GM23338 (cell line): ENCODE measurements around the gene CRTC1. TPM values are rescaled to one million over a fixed set of nuclear protein-coding genes. Genes with fewer than 3 reads are reported as not detected.

Source experiments
- ATAC-seq: fragments of 200-7000 bp; cut with Tn5 transposase; 3 replicates; pipeline ENCODE4 v1.9.1; 2020
- DNase-seq: peaks from one replicate; pipeline ENCODE4 v3.0.0-alpha.2; 2015; ENCODE audit warnings: low spot score
- H2AFZ ChIP-seq: fragments of 200-600 bp; sonication (generic); 2 replicates; pipeline ENCODE4 v1.8.0; 2016; ENCODE audit warnings: antibody characterized with exemption, mild to moderate bottlenecking, moderate library complexity
- H3F3A ChIP-seq: fragments of 200-600 bp; sonication (generic); replicated peaks from 2 replicates; pipeline ENCODE4 v1.8.0; 2017; ENCODE audit warnings: antibody characterized with exemption, mixed run types, low read depth
- H3K27ac ChIP-seq: fragments of 200-600 bp; sonication (generic); 2 replicates; pipeline ENCODE4 v1.6.1; 2016; ENCODE audit warnings: low read depth
- H3K27me3 ChIP-seq: fragments of 200-600 bp; sonication (generic); 2 replicates; pipeline ENCODE4 v1.8.0; 2016; ENCODE audit warnings: mild to moderate bottlenecking, mixed run types, moderate library complexity; ENCODE audit not compliant: insufficient read depth
- H3K36me3 ChIP-seq: fragments of 200-600 bp; sonication (generic); 2 replicates; pipeline ENCODE4 v1.8.0; 2016; ENCODE audit warnings: mild to moderate bottlenecking; ENCODE audit not compliant: insufficient read depth
- H3K4me1 ChIP-seq: fragments of 200-600 bp; sonication (generic); 2 replicates; pipeline ENCODE4 v1.8.0; 2016; ENCODE audit warnings: mild to moderate bottlenecking, moderate library complexity; ENCODE audit not compliant: insufficient read depth
- H3K4me2 ChIP-seq: fragments of 200-600 bp; sonication (generic); 2 replicates; pipeline ENCODE4 v1.7.1; 2017; ENCODE audit warnings: mixed run types
- H3K4me3 ChIP-seq: fragments of 200-600 bp; sonication (generic); 2 replicates; pipeline ENCODE4 v1.6.1; 2016; ENCODE audit warnings: mixed run types
- H3K79me2 ChIP-seq: fragments of 200-600 bp; sonication (generic); replicated peaks from 2 replicates; pipeline ENCODE4 v1.8.0; 2017; ENCODE audit warnings: mild to moderate bottlenecking; ENCODE audit not compliant: insufficient read depth
- H3K9me2 ChIP-seq: fragments of 200-600 bp; sonication (generic); 2 replicates; pipeline ENCODE4 v1.8.0; 2017; ENCODE audit not compliant: insufficient read depth
- H4K20me1 ChIP-seq: fragments of 200-600 bp; sonication (generic); replicated peaks from 2 replicates; pipeline ENCODE4 v1.8.0; 2017; ENCODE audit warnings: mild to moderate bottlenecking; ENCODE audit not compliant: insufficient read depth
- H3K27ac Mint-ChIP-seq: 2 replicates; pipeline ENCODE4 v1.8.0; 2020; ENCODE audit warnings: inconsistent platforms, mild to moderate bottlenecking, moderate library complexity, mixed read lengths
- H3K27me3 Mint-ChIP-seq: 3 replicates; pipeline ENCODE4 v1.8.0; 2022; ENCODE audit warnings: low read depth, mild to moderate bottlenecking, moderate library complexity, mixed read lengths, inconsistent platforms; ENCODE audit not compliant: insufficient read depth, poor library complexity
- H3K36me3 Mint-ChIP-seq: 3 replicates; pipeline ENCODE4 v1.8.0; 2021; ENCODE audit warnings: low read depth, mild to moderate bottlenecking, inconsistent platforms, moderate library complexity, mixed read lengths
- H3K4me1 Mint-ChIP-seq: 3 replicates; pipeline ENCODE4 v1.8.0; 2020; ENCODE audit warnings: mild to moderate bottlenecking, inconsistent platforms, mixed read lengths
- H3K4me3 Mint-ChIP-seq: 3 replicates; pipeline ENCODE4 v1.8.0; 2021; ENCODE audit warnings: moderate library complexity, mild to moderate bottlenecking, inconsistent platforms, mixed read lengths
- H3K9me3 Mint-ChIP-seq: 3 replicates; pipeline ENCODE4 v1.8.0; 2020; ENCODE audit warnings: moderate library complexity, mild to moderate bottlenecking, inconsistent platforms, mixed read lengths
- CREB1 ChIP-seq: fragments of 250-450 bp; sonication (Bioruptor Pico); IDR thresholded peaks from 2 replicates; pipeline ENCODE4 v1.5.0; 2020; ENCODE audit warnings: low read depth, mild to moderate bottlenecking, moderate library complexity
- ETS1 ChIP-seq: IDR thresholded peaks from 2 replicates; pipeline ENCODE4 v1.6.1; 2016; ENCODE audit warnings: antibody characterized with exemption
- EZH2 ChIP-seq: fragments of 200-600 bp; sonication (generic); IDR thresholded peaks from one replicate; pipeline ENCODE4 v1.8.0; 2017; ENCODE audit warnings: antibody characterized with exemption, mild to moderate bottlenecking, low read depth; ENCODE audit not compliant: unreplicated experiment
- EZH2phosphoT487 ChIP-seq: fragments of 200-600 bp; sonication (generic); IDR thresholded peaks from one replicate; pipeline ENCODE4 v1.8.1; 2018; ENCODE audit warnings: antibody characterized with exemption; ENCODE audit not compliant: unreplicated experiment
- JUNB ChIP-seq: IDR thresholded peaks from one replicate; pipeline ENCODE4 v1.6.1; 2016; ENCODE audit warnings: antibody characterized with exemption; ENCODE audit not compliant: unreplicated experiment
- NANOG ChIP-seq: IDR thresholded peaks from 2 replicates; pipeline ENCODE4 v1.6.1; 2016; ENCODE audit warnings: antibody characterized with exemption, borderline replicate concordance
- POLR2AphosphoS5 ChIP-seq: IDR thresholded peaks from 2 replicates; pipeline ENCODE4 v1.6.1; 2016; ENCODE audit warnings: antibody characterized with exemption, low read depth
- STAT1 ChIP-seq: IDR thresholded peaks from one replicate; pipeline ENCODE4 v1.6.1; 2016; ENCODE audit warnings: antibody characterized with exemption; ENCODE audit not compliant: unreplicated experiment
- ZNF114 ChIP-seq: fragments of 250-450 bp; sonication (Bioruptor Pico); IDR thresholded peaks from 2 replicates; pipeline ENCODE4 v1.5.0; 2020; ENCODE audit warnings: mild to moderate bottlenecking, moderate library complexity
- ZNF331 ChIP-seq: fragments of 250-450 bp; sonication (Bioruptor Pico); IDR thresholded peaks from 2 replicates; pipeline ENCODE4 v1.5.0; 2020; ENCODE audit warnings: low read depth, mild to moderate bottlenecking, moderate library complexity
- ZNF462 ChIP-seq: fragments of 250-450 bp; sonication (Bioruptor Pico); IDR thresholded peaks from 2 replicates; pipeline ENCODE4 v1.5.0; 2020; ENCODE audit warnings: mild to moderate bottlenecking, moderate library complexity
- polyA plus RNA-seq: library from polyadenylated mRNA; unstranded; fragments of >200 nt; fragmentation: Nextera tagmentation; extraction: Ambion mirVana; gene quantifications from 2 replicates; pipeline ENCODE4 v1.2.1, GENCODE V29; 2016
- total RNA-seq: library from RNA; depleted of rRNA; stranded (reverse); fragments of >200 nt; shearing (Covaris generic); gene quantifications from 2 replicates; pipeline ENCODE4 v1.2.3, GENCODE V29; 2014
- TF ChIP-seq, protein P1 (sequence below): IDR thresholded peaks from one replicate; pipeline ENCODE4 v1.6.1; 2018; ENCODE audit warnings: antibody characterized with exemption; ENCODE audit not compliant: unreplicated experiment
- TF ChIP-seq, protein P2 (sequence below), 2 experiments: fragments of 200-600 bp in 1 of 2; sonication (generic) in 1 of 2; conservative IDR thresholded peaks; 2 replicates each; pipeline versions ENCODE4 v1.5.1 to v1.6.1; 2016 to 2017; ENCODE audit warnings: antibody characterized with exemption in 2 of 2, low read depth in 2 of 2, mild to moderate bottlenecking in 2 of 2, moderate library complexity in 1 of 2

Gene CRTC1
- total and polyA plus RNA-seq, 2 experiments from 2014 or later, result 5.4 to 8.4 TPM

DNA sequence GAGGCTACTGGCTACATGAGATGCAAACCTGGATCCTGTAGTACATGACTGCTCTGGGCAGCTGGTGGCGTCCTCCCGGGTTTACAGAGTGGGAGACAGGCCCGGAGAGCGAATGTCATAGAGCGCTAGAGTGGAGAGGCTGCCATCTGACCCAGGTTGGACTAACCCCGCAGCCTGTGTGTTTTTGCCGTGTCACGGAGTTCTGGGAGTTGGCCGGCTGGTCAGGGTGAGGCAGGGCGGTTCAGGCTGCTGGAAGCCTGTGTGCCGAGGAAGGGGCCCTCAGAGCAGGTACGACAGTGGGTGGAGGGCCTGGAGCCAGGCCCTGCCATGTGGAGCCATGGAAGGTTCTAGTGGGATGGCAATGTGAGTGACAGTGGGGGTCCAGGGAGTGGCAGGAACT lies 12.5 kb downstream of the CRTC1 start:
- peaks cover 12% of the 10 kb centered on the region for H3F3A ChIP-seq
- peaks cover 21% of the 10 kb centered on the region for H3K79me2 ChIP-seq
- H3K4me1 ChIP-seq, result peaks cover 9% of the 10 kb centered on the region
- no peak for DNase-seq
- H3K4me3 ChIP-seq, result no peak overlapping the region
- H3K27ac Mint-ChIP-seq, result no peak overlapping the region
- no peaks in the 10 kb centered on the region for H3K36me3 ChIP-seq
- no peak for TF ChIP-seq EZH2
- TF ChIP-seq, protein P1, sequence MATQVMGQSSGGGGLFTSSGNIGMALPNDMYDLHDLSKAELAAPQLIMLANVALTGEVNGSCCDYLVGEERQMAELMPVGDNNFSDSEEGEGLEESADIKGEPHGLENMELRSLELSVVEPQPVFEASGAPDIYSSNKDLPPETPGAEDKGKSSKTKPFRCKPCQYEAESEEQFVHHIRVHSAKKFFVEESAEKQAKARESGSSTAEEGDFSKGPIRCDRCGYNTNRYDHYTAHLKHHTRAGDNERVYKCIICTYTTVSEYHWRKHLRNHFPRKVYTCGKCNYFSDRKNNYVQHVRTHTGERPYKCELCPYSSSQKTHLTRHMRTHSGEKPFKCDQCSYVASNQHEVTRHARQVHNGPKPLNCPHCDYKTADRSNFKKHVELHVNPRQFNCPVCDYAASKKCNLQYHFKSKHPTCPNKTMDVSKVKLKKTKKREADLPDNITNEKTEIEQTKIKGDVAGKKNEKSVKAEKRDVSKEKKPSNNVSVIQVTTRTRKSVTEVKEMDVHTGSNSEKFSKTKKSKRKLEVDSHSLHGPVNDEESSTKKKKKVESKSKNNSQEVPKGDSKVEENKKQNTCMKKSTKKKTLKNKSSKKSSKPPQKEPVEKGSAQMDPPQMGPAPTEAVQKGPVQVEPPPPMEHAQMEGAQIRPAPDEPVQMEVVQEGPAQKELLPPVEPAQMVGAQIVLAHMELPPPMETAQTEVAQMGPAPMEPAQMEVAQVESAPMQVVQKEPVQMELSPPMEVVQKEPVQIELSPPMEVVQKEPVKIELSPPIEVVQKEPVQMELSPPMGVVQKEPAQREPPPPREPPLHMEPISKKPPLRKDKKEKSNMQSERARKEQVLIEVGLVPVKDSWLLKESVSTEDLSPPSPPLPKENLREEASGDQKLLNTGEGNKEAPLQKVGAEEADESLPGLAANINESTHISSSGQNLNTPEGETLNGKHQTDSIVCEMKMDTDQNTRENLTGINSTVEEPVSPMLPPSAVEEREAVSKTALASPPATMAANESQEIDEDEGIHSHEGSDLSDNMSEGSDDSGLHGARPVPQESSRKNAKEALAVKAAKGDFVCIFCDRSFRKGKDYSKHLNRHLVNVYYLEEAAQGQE, result no peak
- TF ChIP-seq ZNF114 (CRISPR knock-in tag), result no peak
- no peak for TF ChIP-seq EZH2phosphoT487
- TF ChIP-seq ETS1, result no peak
- no peak for TF ChIP-seq JUNB
- no peak for TF ChIP-seq NANOG
- TF ChIP-seq CREB1 (CRISPR knock-in tag), result no peak
- TF ChIP-seq POLR2AphosphoS5, result no peak
- no peak for TF ChIP-seq ZNF462
- TF ChIP-seq, protein P2, sequence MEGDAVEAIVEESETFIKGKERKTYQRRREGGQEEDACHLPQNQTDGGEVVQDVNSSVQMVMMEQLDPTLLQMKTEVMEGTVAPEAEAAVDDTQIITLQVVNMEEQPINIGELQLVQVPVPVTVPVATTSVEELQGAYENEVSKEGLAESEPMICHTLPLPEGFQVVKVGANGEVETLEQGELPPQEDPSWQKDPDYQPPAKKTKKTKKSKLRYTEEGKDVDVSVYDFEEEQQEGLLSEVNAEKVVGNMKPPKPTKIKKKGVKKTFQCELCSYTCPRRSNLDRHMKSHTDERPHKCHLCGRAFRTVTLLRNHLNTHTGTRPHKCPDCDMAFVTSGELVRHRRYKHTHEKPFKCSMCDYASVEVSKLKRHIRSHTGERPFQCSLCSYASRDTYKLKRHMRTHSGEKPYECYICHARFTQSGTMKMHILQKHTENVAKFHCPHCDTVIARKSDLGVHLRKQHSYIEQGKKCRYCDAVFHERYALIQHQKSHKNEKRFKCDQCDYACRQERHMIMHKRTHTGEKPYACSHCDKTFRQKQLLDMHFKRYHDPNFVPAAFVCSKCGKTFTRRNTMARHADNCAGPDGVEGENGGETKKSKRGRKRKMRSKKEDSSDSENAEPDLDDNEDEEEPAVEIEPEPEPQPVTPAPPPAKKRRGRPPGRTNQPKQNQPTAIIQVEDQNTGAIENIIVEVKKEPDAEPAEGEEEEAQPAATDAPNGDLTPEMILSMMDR (conservative IDR thresholded peaks at IDR 0.05; ENCODE audit: low read depth in 2 of 2), result no peak
- TF ChIP-seq ZNF331 (CRISPR knock-in tag), result no peak
- TF ChIP-seq STAT1, result no peak
- no peak overlapping the region for H3K4me3 Mint-ChIP-seq
- no peak for ATAC-seq
- no peaks in the 10 kb centered on the region for H3K9me2 ChIP-seq
- no peaks in the 10 kb centered on the region for H3K27me3 ChIP-seq
- H3K4me1 Mint-ChIP-seq, result peaks cover 17% of the 10 kb centered on the region
- peaks cover 16% of the 10 kb centered on the region for H3K27me3 Mint-ChIP-seq
- H2AFZ ChIP-seq, result no peak overlapping the region
- no peak overlapping the region for H3K4me2 ChIP-seq
- H4K20me1 ChIP-seq, result peaks cover 20% of the 10 kb centered on the region; the same call in 1 of the 2 replicates
- H3K9me3 Mint-ChIP-seq, result no peaks in the 10 kb centered on the region
- H3K36me3 Mint-ChIP-seq, result no peaks in the 10 kb centered on the region
- H3K27ac ChIP-seq, result no peak overlapping the region
